Fibroblast of upper back skin (primary cell): ENCODE results near the gene MIA2.
"Not testable (repeated sequence)": the region's sequence is repeated elsewhere in the genome, so short reads cannot be mapped to it uniquely, and the experiment has no call there.

Experiments
- DNase-seq: peaks from one replicate; pipeline ENCODE4 v3.0.0-alpha.2; 2013

Gene MIA2

DNA sequence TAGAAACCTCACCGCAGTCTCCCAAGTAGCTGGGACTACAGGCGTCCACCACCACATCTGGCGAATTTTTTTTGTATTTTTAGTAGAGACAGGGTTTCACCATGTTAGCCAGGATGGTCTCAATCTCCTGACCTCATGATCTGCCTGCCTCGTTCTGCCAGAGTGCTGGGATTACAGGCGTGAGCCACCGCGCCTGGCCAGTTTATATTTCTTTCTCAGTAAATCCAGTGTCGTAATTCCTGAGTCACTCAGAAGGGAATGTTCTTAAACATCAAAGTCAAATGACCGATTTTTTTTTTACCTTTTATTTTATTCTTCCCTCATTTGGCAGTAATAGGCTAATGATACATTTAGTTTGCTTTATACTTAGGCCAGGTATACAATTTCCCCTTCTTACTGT is 118.0 kb downstream of the MIA2 start:
- DNase-seq, result no peak

DNA sequence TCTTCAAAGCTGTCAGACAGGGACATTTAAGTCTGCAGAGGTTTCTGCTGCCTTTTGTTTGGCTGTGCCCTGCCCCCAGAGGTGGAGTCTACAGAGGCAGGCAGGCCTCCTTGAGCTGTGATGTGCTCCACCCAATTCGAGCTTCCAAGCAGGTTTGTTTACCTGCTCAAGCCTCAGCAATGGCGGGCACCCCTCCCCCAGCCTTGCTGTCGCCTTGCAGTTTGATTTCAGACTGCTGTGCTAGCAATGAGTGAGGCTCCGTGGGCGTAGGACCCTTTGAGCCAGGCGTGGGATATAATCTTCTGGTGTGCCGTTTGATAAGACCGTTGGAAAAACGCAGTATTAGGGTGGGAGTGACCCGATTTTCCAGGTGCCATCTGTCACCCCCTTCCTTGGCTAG is 125.4 kb downstream of the MIA2 start:
- DNase-seq, result not testable (repeated sequence)

DNA sequence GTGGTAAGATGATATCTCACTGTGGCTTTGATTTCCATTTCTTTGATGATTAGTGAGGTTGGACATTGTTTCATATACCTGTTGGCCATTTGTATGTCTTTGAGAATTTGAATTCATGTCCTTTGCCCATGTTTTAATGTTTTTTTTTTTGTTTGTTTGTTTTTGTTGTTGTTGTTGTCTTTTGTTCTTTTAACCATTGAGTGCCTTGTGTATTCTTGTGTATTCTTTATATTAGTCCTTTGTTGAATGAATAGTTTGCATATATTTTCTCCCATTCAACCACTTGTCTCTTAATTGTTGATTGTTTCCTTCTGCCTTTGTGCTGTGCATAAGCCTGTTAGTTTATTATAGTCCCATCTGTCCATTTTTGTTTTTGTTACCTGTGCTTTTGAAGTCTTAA is 126.6 kb downstream of the MIA2 start:
- DNase-seq, result no peak

DNA sequence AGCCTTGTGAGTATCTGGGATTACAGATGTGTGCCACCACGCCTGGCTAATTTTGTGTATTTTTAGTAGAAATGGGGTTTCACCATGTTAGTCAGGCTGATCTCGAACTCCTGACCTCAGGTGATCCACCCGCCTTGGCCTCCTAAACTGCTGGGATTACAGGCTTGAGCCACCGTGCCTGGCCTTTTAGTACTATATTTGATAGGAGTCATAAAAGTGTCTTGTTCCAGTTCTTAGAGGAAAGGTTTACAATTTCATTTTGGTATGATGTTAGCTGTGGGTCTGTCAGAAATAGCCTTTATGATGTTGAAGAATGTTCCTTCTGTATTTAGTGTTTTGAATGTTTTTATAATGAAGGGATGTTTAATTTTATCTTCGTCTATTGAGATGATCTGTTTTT is 127.8 kb downstream of the MIA2 start:
- DNase-seq, result not testable (repeated sequence)

DNA sequence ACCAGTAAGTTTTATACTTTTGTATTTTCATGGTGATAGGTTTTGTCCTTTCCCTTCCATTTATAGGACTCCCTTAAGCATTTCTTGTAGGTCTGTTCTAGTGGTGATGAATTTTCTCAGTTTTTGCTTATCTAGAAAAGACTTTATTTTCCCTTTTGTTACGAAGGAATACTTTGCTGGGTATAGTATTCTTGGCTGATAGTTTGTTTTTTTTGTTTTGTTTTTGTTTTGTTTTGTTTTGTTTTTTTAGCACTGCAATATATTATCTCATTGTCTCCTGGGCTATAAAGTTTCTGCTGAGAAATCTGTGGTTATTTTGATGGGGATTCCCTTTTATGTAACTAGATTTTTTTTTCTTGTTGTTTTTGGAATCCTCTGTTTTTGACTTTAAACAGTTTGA is 130.8 kb downstream of the MIA2 start:
- DNase-seq, result no peak

DNA sequence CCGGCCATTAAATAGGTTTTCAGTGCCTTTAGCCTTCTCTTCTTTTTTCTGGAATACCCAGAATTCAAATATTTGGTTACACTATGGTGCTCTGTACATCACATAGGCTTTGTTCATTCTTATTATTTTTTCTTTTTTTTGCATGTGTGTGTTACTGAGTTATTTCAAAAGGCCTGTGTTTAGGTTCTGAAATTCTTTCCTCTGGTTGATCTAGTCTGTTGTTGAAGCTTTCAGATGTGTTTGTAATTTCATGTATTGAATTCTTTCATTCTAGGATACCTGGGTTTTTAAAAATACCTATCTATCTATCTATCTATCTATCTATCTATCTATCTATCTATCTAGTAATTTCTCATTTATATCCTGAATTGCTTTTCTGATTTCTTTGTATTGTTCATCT is 131.6 kb downstream of the MIA2 start:
- no peak for DNase-seq

DNA sequence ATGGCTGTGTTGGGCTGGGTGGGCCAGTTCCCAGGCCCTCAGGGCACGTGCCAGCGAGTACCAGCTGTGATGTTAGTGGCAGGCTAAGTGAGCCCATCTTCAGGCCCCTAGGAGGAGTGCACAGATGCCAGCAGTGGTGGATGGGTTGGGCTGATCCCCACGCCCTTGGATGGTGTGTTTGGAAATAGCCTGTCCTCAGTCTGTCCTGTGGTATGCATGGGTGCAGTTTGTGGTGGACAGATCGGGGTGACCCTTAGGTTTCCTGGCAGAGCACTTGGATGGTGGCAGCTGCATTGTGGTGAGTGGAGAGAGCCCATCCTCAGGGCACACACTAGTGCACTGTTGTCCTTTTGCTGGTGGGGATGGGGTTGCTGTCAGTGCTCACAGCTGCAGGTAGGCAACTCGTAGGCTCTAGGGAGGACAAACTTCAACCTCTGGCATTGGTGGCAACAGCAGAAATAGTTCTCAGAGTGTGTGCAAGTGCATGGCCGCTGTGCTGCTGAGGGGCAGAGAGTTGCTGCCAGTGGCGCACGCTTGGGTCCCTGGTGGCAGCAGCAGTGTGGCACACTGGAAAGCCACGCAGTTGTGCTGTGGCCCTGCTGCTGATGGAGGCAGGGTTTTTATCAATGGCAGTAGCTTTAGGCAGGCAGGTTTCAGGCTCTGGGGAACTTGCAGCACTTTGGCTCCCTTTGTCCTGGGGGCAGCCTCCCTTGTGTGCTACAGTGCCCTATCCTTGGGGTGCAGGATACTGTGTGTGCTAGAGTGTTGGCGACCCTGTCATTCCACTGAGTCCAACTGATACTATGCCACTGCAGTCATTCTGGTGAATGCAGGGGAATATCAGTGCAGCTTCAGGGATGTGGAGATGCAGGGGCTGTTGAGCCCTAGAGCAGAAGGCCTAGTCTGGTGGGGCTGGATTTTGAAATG is 133.0 kb downstream of the MIA2 start:
- no peak for DNase-seq

DNA sequence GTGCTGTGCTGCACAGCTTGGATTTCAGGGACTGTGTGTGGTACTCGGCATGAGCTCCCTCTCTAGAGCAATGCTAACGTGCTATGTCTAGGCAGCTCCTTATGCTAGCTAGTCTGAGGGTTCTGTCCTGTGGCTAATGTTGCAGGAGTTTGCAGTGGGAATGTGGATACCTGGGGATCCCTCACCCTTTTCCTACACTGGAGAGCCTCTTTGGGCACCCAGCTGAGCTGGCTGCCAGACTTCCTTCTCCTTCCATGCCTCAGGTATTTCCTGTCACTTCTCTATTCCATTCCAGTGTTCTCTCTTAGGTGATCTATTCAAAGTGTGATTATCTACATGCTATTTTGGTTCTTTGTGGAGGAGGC is 133.7 kb downstream of the MIA2 start:
- DNase-seq, result no peak

DNA sequence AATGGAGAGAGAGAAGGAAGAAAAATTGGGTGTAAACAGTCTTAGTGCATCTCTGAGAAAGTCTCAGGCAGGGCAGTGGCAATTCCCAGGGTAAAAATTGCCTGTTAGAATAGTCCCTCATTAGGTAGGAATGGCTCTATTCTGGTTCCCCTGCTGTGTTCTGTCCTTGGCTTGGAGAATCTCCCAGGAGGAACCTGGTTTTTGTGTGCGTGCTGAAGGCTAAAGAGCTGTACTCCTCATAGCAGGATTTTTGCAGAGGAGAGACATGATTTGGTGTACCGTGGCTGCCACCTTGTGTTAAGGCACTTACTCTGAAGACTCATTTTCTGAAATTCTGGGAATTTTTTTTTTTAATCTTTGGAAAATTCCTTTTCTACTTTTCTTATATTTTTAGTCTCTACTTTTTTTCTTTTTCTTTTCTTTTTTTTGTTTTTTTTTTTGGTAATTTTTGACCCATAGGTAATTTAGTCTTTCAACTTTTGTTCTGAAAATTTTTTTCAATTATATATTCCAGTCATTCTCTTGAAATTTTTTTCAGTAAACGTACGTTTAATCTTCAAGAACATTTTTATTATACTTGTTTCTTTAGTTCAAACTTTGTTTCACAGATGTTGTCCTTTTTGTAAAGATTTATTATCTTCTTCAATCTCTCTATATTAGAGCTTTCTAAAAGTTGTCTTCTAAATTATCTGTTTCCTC is 134.7 kb downstream of the MIA2 start:
- peak; percentile 78 for DNase-seq

DNA sequence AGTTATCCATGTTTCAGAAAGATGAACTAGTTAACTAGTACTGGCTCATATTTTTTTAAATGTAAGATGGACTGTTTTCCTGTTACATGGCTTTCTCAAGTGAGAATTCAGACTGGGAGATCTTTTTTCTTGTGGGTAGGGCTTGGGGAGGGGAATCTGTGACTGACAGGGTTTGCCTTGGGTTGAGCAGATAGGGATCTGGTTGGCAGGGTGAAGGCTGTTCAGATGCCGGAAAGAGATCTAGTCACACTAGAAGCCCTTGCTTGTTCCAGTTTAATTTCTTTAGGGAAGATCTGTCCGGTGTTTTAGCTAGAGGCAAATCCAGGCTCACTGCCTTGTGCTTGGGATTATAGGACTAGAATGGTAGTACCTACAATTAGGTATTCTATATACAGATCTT is 135.3 kb downstream of the MIA2 start:
- no peak for DNase-seq

DNA sequence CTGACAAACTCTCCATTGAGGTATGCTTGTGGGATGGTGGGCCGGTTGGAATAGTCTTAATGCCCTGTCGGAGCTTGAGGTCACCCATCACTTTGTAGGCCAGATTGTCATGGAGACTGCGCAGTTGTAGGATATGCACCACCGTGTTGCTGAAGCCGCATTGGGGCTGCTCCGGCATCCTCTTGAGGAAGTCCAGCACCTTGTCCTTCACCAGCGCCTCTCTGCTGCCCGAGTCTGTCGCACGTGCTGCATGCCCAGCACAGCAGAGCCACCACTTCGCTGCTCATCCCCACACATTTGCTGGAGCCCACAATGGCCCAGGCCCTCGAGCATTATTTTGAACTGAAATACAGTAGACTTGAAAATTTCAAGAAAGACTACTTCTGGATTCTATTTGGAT is 136.7 kb downstream of the MIA2 start:
- no peak for DNase-seq

DNA sequence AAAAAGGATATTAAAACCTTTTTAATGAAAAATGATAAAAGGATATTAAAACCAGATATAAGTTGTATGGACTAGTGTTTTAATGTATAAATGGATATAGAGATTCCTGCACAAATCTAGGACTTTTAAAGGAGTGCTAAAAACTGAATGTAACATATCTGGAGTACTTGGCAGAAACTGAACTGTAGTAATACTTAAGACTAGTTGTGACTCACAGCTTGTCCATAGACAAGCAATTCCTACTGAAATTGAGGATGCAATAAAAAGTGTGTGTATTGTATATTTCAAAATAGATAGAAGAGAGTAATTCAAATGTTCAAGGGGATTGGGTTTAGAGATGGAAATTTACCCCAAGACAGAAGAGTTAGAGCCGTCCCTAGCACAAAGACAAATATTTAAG is 138.9 kb downstream of the MIA2 start:
- DNase-seq, result peak; percentile 43

DNA sequence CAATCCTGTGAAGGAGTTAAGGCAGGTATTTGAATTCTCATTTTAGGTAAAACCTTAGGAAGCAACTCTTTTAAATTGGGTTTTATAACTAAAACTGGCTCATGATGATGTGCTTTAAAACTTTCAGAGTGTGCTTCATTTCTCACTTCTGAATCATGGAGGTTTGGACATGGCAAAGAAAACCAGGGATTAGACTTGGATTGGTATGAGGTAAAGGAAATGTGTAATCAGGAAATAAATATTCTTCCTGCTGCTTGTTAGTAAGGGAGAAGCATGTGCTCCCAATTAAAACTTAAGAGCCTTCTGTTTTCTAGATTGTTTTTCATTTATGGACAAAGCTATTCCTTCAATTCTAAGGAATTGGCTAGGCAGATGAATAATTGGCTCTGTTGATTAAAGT is 141.1 kb downstream of the MIA2 start:
- peak; percentile 79 for DNase-seq

DNA sequence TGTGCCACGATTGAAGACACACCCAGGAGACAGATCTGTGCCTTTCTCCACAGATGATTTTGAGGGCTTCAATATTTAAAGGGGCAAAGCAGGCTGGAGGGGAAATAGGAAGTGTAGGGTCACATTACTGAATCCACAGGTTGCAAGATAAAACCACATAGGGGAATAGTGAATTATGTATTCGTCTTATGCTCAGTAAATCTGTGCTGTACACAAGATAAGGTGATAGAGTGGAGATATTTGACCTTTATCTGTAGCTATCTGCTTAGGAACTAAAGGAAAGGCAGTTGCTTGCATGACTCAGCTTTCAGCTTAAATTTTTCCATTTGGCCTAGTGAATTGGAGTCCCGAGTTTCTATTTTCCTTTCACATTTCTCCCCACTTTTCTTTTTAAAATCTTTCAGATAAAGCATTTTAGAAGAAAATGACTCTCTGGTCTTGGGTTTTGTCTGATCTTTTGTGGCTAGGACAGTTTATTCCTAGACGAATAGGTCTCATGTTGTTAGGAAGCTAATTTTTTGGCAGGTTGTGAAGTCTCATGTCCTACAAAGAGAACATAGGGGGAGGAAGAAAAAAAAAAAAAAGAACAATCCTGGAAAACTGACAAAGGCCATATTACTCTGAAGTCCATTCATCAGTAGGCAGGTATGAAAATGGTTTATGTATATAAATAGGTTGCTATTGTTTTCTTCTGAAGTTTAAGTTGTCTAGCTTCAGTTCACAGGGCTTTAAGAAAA is 143.1 kb downstream of the MIA2 start:
- DNase-seq, result peak; percentile 16

DNA sequence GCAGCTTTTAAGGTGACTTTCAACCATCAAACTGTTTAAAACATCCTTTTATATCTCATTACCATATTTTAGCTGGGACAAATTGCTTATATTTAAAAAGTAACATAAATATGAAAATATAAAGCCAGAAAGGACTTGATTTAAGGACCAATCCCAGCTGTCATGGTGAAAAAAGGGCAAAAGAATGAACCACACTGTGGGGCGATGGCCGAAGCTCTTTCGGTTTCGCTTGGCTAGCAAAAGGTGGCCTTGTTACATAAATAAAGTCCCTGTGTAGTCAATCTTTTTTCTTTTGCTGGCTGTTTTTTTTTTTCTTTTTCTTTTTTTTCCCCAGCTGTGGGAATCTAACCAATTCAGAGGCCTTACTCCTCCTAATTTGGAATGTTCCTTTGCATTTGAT is 147.7 kb downstream of the MIA2 start:
- DNase-seq, result no peak

DNA sequence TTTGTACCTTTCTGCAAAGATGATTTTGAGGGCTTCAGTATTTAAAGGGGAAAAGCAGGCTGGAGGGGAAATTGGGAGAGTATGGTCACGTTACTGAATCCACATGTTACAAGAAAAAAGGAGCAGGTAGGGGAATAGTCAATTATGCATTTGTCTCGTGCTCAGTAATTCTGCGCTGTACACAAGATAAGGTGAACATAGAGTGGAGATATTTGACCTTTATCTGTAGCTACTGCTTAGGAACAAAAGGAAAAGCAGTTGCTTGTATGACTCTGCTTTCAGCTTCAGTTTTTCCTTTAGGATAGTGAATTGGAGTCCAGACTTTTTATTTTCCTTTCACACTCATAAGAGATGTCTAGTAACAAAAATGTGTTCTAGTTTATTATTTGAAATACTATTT is 148.7 kb downstream of the MIA2 start:
- no peak for DNase-seq

DNA sequence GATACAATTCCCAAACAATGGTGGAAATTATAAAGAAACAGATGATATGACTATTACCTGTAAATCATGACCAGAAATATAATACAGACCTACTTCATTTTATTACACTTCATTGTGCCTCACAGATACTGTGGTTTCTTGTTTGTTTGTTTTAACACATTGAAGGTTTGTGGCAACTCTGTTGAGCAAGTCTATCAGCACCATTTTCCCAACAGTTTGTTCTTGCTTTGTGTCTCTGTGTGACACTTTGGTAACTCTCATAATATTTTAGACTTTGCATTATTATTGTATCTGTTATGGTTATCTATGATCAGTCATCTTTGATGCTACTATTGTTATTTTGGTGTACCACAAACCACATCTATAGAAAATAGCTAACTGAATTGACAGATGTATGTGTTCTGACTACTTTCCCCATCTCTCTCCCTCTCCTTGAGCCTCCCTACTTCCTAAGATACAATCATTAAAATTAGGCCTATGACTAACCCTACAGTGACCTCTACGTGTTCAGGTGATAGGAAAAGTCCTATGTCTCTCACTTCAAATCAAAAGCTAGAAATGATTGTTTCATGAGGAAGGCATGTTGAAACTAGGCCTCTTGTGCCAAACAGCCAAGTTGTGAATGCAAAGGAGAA is 149.4 kb downstream of the MIA2 start:
- no peak for DNase-seq

DNA sequence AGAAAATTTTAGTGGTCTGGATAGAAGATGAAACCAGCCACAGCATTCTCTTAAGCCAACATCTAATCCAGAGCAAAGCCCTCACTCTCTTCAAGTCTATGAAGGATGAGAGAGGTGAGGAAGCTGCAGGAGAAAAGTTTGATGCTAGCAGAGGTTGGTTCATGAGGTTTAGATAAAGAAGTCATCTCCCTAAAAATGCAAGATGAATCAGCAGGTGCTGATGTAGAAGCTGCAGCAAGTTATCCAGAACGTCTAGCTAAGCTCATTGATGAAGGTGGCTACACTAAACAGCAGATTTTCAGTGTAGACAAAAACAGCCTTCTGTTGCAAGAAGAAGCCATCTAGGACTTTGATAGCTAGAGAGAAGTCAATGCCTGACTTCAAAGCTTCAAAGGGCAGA is 150.0 kb downstream of the MIA2 start:
- no peak for DNase-seq

DNA sequence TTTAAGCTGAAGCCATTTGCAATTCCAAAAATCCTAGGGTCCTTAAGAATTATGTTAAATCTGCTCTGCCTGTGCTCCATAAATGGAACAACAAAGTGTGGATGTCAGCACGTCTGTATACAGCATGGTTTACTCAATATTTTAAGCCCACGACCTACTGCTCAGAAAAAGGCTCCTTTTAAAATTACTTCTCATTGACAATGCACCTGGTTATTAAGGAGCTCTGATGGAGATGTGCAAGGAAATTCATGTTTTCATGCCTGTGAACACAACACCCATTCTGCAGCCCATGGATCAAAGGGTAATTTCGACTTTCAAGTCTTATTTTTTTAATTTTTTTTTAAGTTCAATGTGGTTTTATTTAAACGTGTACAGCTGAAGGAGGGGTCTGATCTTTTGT is 150.5 kb downstream of the MIA2 start:
- no peak for DNase-seq

DNA sequence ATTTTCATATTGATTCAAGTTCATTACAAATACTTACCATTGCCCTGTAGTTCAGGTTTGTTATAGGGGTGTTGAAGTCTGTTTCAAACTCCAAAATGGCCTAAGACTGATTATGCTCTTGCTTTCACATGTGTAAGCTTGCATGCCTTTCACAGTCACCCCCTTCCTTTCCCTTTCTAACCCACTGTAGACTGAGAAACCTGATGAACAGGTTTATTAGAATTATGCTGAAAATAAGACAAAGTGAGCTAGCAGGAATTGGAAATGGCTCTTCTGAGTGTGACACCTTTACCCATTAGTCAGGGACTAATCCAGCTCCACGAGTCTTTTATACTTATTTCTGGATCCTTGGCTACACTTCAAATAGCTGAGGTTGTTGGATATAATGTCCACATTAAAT is 159.6 kb downstream of the MIA2 start:
- no peak for DNase-seq

DNA sequence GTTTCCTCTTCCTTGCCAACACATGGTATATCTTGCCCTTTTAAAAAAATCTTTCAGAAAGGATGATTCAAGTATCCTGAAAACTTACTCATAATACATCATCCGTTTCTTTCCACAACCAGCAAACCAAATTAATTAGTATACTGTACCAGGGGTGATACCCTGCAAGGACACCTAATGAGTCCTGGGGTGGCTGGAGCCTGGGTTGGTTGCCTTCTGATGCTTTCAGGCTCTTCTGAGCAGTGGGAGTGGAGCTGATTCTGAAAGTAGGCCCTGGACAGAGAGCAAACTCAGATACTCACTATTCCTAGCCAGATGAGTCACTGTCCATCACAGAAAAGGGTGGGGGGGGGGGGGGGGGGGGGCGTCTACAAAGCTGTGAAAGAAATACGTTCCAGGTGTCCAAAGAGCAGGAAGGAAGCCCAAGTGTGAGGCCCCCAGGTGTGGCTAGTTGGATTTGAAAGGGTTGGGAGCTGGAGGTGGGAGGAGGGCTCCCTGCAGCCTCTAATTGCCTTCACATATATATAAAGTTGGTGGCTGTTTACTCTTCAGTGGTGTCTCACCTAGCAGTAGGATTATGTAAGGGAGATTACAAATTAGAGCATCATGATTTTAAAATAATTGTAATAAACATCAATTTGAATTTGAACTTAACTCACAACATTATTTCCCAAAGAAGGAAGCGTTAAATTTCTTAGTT is 162.0 kb downstream of the MIA2 start:
- DNase-seq, result peak; percentile 16

DNA sequence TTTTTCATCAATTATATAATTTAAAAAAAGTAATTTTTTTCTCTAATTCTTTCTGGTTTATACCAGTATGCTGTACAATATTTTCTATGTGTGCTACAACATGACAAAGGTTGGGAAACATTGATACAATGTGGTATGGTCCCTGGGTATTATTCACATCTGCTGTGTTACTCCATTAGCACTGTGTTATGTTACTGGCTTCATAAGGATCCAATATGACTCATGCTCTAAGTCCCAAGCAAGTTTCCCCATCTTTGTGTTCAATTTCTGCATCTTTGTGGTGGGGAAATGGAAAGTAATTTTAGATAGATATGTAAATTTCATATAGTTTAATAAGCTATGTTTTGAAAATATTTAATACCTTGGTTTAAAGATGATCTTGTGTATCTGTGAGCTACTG is 162.7 kb downstream of the MIA2 start:
- DNase-seq, result peak; percentile 25

DNA sequence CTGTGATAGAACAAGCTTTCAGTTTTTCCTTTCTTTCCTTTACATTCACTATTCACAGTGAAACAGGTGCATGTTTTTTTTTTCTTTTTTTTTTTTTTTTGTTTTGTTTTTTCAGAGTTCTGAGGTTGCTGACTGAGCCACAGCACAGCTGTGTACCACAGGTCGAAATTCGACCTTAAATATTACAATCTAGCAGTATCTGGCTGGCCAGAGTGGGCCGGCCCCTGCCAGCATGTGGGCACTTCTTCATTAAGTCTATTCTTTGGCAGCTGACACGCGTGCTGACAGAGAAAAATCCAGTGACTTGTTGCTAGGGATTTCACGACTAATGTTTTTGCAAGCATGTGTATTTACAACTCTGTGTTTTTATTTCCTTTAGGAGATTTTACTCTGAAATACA is 164.7 kb downstream of the MIA2 start:
- no peak for DNase-seq
